22Rv1 (cell line): ENCODE measurements around the gene MEI4.

Experiments
- ZFX ChIP-seq: fragments of 450-650 bp; IDR thresholded peaks from 2 replicates; pipeline ENCODE4 v1.6.1; 2017; ENCODE audit warnings: antibody characterized with exemption, borderline replicate concordance
- TF ChIP-seq, protein P1 (sequence below): fragments of 450-650 bp; IDR thresholded peaks from 2 replicates; pipeline ENCODE4 v1.5.1; 2017; ENCODE audit warnings: mild to moderate bottlenecking

DNA sequence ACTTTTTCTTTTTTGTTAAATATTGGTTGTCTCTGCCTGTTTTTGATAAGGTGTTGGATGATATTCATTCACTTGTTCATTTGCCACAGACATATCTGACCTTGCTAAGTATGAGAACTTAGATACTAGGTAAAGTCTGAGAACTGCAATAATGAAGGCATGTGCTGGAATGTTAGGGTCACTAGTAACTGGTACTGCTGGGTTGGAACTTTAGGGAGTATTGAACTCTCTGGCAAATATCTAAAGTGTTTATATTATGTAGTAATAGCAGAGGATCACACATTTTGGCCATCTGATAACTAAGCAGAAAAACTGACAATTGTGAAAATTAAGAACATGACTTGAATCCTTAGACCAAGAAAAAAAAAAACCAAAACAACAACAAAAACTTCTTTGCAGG lies 162.7 kb downstream of the MEI4 start:
- TF ChIP-seq, protein P1, sequence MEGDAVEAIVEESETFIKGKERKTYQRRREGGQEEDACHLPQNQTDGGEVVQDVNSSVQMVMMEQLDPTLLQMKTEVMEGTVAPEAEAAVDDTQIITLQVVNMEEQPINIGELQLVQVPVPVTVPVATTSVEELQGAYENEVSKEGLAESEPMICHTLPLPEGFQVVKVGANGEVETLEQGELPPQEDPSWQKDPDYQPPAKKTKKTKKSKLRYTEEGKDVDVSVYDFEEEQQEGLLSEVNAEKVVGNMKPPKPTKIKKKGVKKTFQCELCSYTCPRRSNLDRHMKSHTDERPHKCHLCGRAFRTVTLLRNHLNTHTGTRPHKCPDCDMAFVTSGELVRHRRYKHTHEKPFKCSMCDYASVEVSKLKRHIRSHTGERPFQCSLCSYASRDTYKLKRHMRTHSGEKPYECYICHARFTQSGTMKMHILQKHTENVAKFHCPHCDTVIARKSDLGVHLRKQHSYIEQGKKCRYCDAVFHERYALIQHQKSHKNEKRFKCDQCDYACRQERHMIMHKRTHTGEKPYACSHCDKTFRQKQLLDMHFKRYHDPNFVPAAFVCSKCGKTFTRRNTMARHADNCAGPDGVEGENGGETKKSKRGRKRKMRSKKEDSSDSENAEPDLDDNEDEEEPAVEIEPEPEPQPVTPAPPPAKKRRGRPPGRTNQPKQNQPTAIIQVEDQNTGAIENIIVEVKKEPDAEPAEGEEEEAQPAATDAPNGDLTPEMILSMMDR, result no peak
- TF ChIP-seq ZFX, result no peak
